Islet of Langerhans (tissue), 1 donor: ENCODE results near the gene BNIP2.
"Not testable (repeated sequence)": the region's sequence is repeated elsewhere in the genome, so short reads cannot be mapped to it uniquely, and the experiment has no call there.

Source experiments
- FAIRE-seq: peaks from one replicate; lab custom pipeline; 2011; peaks lifted over from hg19 to GRCh38; lab: Jason Lieb, UNC

The BNIP2 gene

GRCh38 chr15:59688782-59689625 lies at the start of gene BNIP2:
Gene BNIP2, minus strand, starts transcription at chr15:59689320. Its CDS starts 6,863 bp downstream, at chr15:59682457.
- no peak for FAIRE-seq

- FAIRE-seq = no peak
Observed at GRCh38 chr15:59738676-59739075, 49.6 kb upstream of the BNIP2 start.

- no peak for FAIRE-seq
Observed at GRCh38 chr15:59736181-59736580, 47.1 kb upstream of the BNIP2 start.

GRCh38 chr15:59725151-59725486 lies 36.0 kb upstream of the BNIP2 start:
- FAIRE-seq = no peak

GRCh38 chr15:59723687-59724346 lies 34.7 kb upstream of the BNIP2 start:
- FAIRE-seq = no peak

- no peak for FAIRE-seq
Observed at GRCh38 chr15:59722476-59722875, 33.4 kb upstream of the BNIP2 start.

- no peak for FAIRE-seq
Observed at GRCh38 chr15:59722037-59722436, 32.9 kb upstream of the BNIP2 start.

- no peak for FAIRE-seq
Observed at GRCh38 chr15:59721411-59721810, 32.3 kb upstream of the BNIP2 start.

GRCh38 chr15:59713177-59713576 lies 24.1 kb upstream of the BNIP2 start:
- no peak for FAIRE-seq

GRCh38 chr15:59711451-59712243 lies 22.5 kb upstream of the BNIP2 start:
- no peak for FAIRE-seq

GRCh38 chr15:59707619-59708018 lies 18.5 kb upstream of the BNIP2 start:
- FAIRE-seq = no peak

GRCh38 chr15:59703979-59704796 lies 15.1 kb upstream of the BNIP2 start:
- no peak for FAIRE-seq

GRCh38 chr15:59702351-59702750 lies 13.2 kb upstream of the BNIP2 start:
- no peak for FAIRE-seq

- no peak for FAIRE-seq
Observed at GRCh38 chr15:59701880-59702279, 12.8 kb upstream of the BNIP2 start.

GRCh38 chr15:59699810-59700431 lies 10.8 kb upstream of the BNIP2 start:
- FAIRE-seq = no peak

- FAIRE-seq = not testable (repeated sequence)
Observed at GRCh38 chr15:59698065-59698464, 8.9 kb upstream of the BNIP2 start.

- no peak for FAIRE-seq
Observed at GRCh38 chr15:59696332-59696731, 7.2 kb upstream of the BNIP2 start.

- FAIRE-seq = no peak
Observed at GRCh38 chr15:59694779-59695178, 5.7 kb upstream of the BNIP2 start.

GRCh38 chr15:59691194-59691805 lies 2.2 kb upstream of the BNIP2 start:
- peak; percentile 93 for FAIRE-seq

- FAIRE-seq = no peak
Observed at GRCh38 chr15:59689626-59690236, 611 bp upstream of the BNIP2 start.

- no peak for FAIRE-seq
Observed at GRCh38 chr15:59688423-59688781, 718 bp downstream of the BNIP2 start.
